ENCODE measurements around the gene SOBP.

GRCh38 chr6:107509506-107509905 is 19.6 kb downstream of the SOBP start:
- TF ChIP-seq CTCF (IDR thresholded peaks at IDR 0.05) (no peak), POLR2A (IDR thresholded peaks at IDR 0.05) (no peak)
